Measurements from ENCODE around the gene OR4D9.
"Not testable (repeated sequence)": the region's sequence is repeated elsewhere in the genome, so short reads cannot be mapped to it uniquely, and the experiment has no call there.

Gene OR4D9

GRCh38 chr11:59503276-59503675, 8.1 kb upstream of the OR4D9 start, which contains the start of gene OR4D11:
Gene OR4D11 (plus strand): TSS chr11:59503576. CDS start chr11:59503576, 0 bp downstream.
- TF ChIP-seq, protein P1, sequence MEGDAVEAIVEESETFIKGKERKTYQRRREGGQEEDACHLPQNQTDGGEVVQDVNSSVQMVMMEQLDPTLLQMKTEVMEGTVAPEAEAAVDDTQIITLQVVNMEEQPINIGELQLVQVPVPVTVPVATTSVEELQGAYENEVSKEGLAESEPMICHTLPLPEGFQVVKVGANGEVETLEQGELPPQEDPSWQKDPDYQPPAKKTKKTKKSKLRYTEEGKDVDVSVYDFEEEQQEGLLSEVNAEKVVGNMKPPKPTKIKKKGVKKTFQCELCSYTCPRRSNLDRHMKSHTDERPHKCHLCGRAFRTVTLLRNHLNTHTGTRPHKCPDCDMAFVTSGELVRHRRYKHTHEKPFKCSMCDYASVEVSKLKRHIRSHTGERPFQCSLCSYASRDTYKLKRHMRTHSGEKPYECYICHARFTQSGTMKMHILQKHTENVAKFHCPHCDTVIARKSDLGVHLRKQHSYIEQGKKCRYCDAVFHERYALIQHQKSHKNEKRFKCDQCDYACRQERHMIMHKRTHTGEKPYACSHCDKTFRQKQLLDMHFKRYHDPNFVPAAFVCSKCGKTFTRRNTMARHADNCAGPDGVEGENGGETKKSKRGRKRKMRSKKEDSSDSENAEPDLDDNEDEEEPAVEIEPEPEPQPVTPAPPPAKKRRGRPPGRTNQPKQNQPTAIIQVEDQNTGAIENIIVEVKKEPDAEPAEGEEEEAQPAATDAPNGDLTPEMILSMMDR (IDR thresholded peaks at IDR 0.05) = no peak
- no peak for TF ChIP-seq ZFX (IDR thresholded peaks at IDR 0.05; ENCODE audit: borderline replicate concordance)
- H3K27ac ChIP-seq = no peak within 1 kb of the TSS

GRCh38 chr11:59511675-59512074, 336 bp downstream of the OR4D9 start:
- no peak for TF ChIP-seq ZFX (IDR thresholded peaks at IDR 0.05; ENCODE audit: borderline replicate concordance)
- TF ChIP-seq, protein P1 (IDR thresholded peaks at IDR 0.05) = no peak
- no peak overlapping the region for H3K27ac ChIP-seq

DNA sequence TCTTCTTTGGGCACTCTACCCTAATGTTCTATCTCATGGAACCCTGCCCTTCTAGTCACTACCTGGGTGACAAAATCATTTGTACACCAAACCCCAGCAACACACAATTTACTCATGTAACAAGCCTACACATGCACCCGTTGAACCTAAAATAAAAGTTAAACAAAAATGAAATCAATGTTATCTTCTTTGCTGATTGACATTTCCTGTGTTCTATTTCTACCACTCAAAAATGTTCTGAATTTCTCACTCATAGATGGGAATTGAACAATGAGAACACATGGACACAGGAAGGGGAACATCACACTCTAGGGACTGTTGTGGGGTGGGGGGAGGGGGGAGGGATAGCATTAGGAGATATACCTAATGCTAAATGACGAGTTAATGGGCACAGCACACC, 8.8 kb downstream of the OR4D9 start:
- H3K27ac ChIP-seq = not testable (repeated sequence)

DNA sequence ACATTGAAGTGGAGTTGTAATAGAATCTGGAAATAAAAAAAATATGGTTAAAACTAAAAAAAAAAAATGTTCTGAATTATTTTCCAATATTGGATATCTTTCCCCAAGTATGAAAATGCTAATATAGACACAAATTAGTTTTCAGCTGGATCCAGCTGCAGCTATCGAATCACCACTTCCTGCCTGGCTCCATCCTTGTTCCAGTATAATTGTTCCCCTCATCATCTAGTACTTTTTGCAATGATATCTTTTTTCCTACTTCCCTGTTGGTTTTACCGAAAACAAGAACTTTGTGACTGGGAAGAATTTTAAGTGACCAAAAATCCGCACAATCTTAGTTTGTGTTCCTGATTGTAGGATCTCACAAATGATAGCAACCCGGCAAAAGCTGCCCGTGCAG, 9.4 kb downstream of the OR4D9 start:
- no peak overlapping the region for H3K27ac ChIP-seq
- TF ChIP-seq ZFX (IDR thresholded peaks at IDR 0.05; ENCODE audit: borderline replicate concordance) = no peak
- TF ChIP-seq, protein P1 (IDR thresholded peaks at IDR 0.05) = no peak

GRCh38 chr11:59523541-59523940, 12.2 kb downstream of the OR4D9 start:
- TF ChIP-seq, protein P1 (IDR thresholded peaks at IDR 0.05) = no peak
- no peak for TF ChIP-seq ZFX (IDR thresholded peaks at IDR 0.05; ENCODE audit: borderline replicate concordance)
- no peak overlapping the region for H3K27ac ChIP-seq

DNA sequence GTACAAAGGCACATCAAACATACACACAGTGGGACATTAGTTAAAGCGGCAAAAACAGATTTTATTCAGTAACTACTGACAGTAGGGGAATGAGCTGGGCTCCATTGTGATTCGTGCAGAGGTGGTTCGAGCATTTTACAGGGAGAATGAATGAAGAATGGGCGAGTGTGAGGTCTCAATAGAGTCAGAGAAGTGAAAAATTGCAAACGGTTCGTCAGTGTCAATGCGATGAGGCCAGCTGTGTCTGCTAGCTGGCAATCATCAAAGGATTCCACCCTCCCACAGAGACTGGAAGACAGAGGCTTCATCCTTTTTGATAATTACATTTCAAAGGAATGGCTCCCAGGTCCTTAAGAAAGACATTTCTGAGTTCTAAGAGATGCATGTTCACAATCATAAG, 17.4 kb downstream of the OR4D9 start:
- no peak overlapping the region for H3K27ac ChIP-seq
- no peak for TF ChIP-seq ZFX (IDR thresholded peaks at IDR 0.05; ENCODE audit: borderline replicate concordance)
- TF ChIP-seq, protein P1 (IDR thresholded peaks at IDR 0.05) = no peak

- no peak overlapping the region for H3K27ac ChIP-seq
- TF ChIP-seq, protein P1 (IDR thresholded peaks at IDR 0.05) = no peak
- no peak for TF ChIP-seq ZFX (IDR thresholded peaks at IDR 0.05; ENCODE audit: borderline replicate concordance)
Measured at GRCh38 chr11:59532620-59533019, 21.3 kb downstream of the OR4D9 start.

DNA sequence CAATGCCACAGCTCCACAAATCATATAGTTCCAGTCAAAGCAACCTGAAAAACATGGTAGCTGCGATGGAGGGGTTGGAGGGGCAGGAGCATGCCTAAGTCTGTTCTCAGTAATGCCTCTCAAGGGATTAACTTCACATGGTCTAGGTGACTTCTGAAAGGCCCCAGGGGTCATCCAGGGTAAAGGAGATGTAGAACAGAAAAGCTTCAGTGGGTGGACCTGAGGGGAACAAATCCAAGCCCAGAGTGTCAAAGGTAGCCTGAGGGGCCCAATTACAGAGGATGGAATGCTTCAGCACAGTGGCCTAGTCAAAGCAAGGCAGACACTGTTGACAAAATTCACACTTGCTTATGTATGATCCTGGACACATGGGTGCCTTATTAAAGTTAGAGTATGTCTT, 23.3 kb downstream of the OR4D9 start:
- no peak for TF ChIP-seq ZFX (IDR thresholded peaks at IDR 0.05; ENCODE audit: borderline replicate concordance)
- TF ChIP-seq, protein P1 (IDR thresholded peaks at IDR 0.05) = no peak

More for the DNA sequence above, 23.3 kb downstream of the OR4D9 start:
- H3K27ac ChIP-seq = no peak overlapping the region

Data from 22Rv1 (cell line).